ENCODE results near the gene GSC2.

The GSC2 gene

GRCh38 chr22:19148417-19149046 lies 1.6 kb downstream of the GSC2 start:
- H3K27me3 ChIP-seq (ENCODE audit: control insufficient read depth, insufficient read depth, low read length): peaks cover 83% of the 10 kb centered on the region
- peaks cover 3% of the 10 kb centered on the region for H3K4me1 ChIP-seq (ENCODE audit: control insufficient read depth, low read depth, low read length)
- no peaks in the 10 kb centered on the region for H3K36me3 ChIP-seq (ENCODE audit: control insufficient read depth, low read depth, low read length)
- no peak overlapping the region for H3K9ac ChIP-seq (ENCODE audit: low read length)
- no peaks in the 10 kb centered on the region for H3K9me3 ChIP-seq (ENCODE audit: control insufficient read depth, low read depth, low read length)
- H3K27ac ChIP-seq (ENCODE audit: low read length): no peak overlapping the region
- H3K4me3 ChIP-seq (ENCODE audit: low read length): peak overlapping the region; percentile 31

GRCh38 chr22:19147195-19147780 lies 2.8 kb downstream of the GSC2 start:
- H3K27me3 ChIP-seq (ENCODE audit: control insufficient read depth, insufficient read depth, low read length): peaks cover 70% of the 10 kb centered on the region
- H3K27ac ChIP-seq (ENCODE audit: low read length): no peak overlapping the region
- no peaks in the 10 kb centered on the region for H3K9me3 ChIP-seq (ENCODE audit: control insufficient read depth, low read depth, low read length)
- peaks cover 3% of the 10 kb centered on the region for H3K4me1 ChIP-seq (ENCODE audit: control insufficient read depth, low read depth, low read length)
- peaks cover 4% of the 10 kb centered on the region for H3K36me3 ChIP-seq (ENCODE audit: control insufficient read depth, low read depth, low read length)
- H3K9ac ChIP-seq (ENCODE audit: low read length): no peak overlapping the region
- no peak overlapping the region for H3K4me3 ChIP-seq (ENCODE audit: low read length)

- peaks cover 3% of the 10 kb centered on the region for H3K4me1 ChIP-seq (ENCODE audit: control insufficient read depth, low read depth, low read length)
- H3K4me3 ChIP-seq (ENCODE audit: low read length): no peak overlapping the region
- peaks cover 61% of the 10 kb centered on the region for H3K27me3 ChIP-seq (ENCODE audit: control insufficient read depth, insufficient read depth, low read length)
- no peak overlapping the region for H3K27ac ChIP-seq (ENCODE audit: low read length)
- H3K36me3 ChIP-seq (ENCODE audit: control insufficient read depth, low read depth, low read length): peaks cover 10% of the 10 kb centered on the region
- H3K9ac ChIP-seq (ENCODE audit: low read length): no peak overlapping the region
- H3K9me3 ChIP-seq (ENCODE audit: control insufficient read depth, low read depth, low read length): no peaks in the 10 kb centered on the region
Measured at GRCh38 chr22:19146215-19146968, 3.7 kb downstream of the GSC2 start.

- peaks cover 32% of the 10 kb centered on the region for H3K36me3 ChIP-seq (ENCODE audit: control insufficient read depth, low read depth, low read length)
- H3K27ac ChIP-seq (ENCODE audit: low read length): no peak overlapping the region
- peak overlapping the region; percentile 83 for H3K4me3 ChIP-seq (ENCODE audit: low read length)
- peaks cover under 1% of the 10 kb centered on the region for H3K4me1 ChIP-seq (ENCODE audit: control insufficient read depth, low read depth, low read length)
- H3K27me3 ChIP-seq (ENCODE audit: control insufficient read depth, insufficient read depth, low read length): peaks cover 40% of the 10 kb centered on the region
- H3K9ac ChIP-seq (ENCODE audit: low read length): peak overlapping the region; percentile 65
- H3K9me3 ChIP-seq (ENCODE audit: control insufficient read depth, low read depth, low read length): no peaks in the 10 kb centered on the region
Measured at GRCh38 chr22:19143967-19144400, 6.1 kb downstream of the GSC2 start.

- Histone ChIP-seq H3K9ac (ENCODE audit: low read length) (no peak overlapping the region), H3K4me1 (ENCODE audit: control insufficient read depth, low read depth, low read length) (no peaks in the 10 kb centered on the region), H3K9me3 (ENCODE audit: control insufficient read depth, low read depth, low read length) (no peaks in the 10 kb centered on the region), H3K27ac (ENCODE audit: low read length) (no peak overlapping the region), H3K36me3 (ENCODE audit: control insufficient read depth, low read depth, low read length) (peaks cover 40% of the 10 kb centered on the region), H3K4me3 (ENCODE audit: low read length) (no peak overlapping the region), H3K27me3 (ENCODE audit: control insufficient read depth, insufficient read depth, low read length) (peaks cover 32% of the 10 kb centered on the region)
Measured at GRCh38 chr22:19143212-19143611, 6.9 kb downstream of the GSC2 start.

- Histone ChIP-seq H3K4me3 (ENCODE audit: low read length) (no peak overlapping the region), H3K9me3 (ENCODE audit: control insufficient read depth, low read depth, low read length) (no peaks in the 10 kb centered on the region), H3K36me3 (ENCODE audit: control insufficient read depth, low read depth, low read length) (peaks cover 47% of the 10 kb centered on the region), H3K27me3 (ENCODE audit: control insufficient read depth, insufficient read depth, low read length) (peaks cover 24% of the 10 kb centered on the region), H3K4me1 (ENCODE audit: control insufficient read depth, low read depth, low read length) (no peaks in the 10 kb centered on the region), H3K9ac (ENCODE audit: low read length) (no peak overlapping the region), H3K27ac (ENCODE audit: low read length) (no peak overlapping the region)
Measured at GRCh38 chr22:19142394-19142793, 7.7 kb downstream of the GSC2 start.

GRCh38 chr22:19139974-19140373 lies 10.1 kb downstream of the GSC2 start:
- H3K9ac ChIP-seq (ENCODE audit: low read length): no peak overlapping the region
- H3K4me1 ChIP-seq (ENCODE audit: control insufficient read depth, low read depth, low read length): no peaks in the 10 kb centered on the region
- H3K36me3 ChIP-seq (ENCODE audit: control insufficient read depth, low read depth, low read length): peaks cover 64% of the 10 kb centered on the region
- H3K27me3 ChIP-seq (ENCODE audit: control insufficient read depth, insufficient read depth, low read length): peaks cover under 1% of the 10 kb centered on the region
- no peak overlapping the region for H3K27ac ChIP-seq (ENCODE audit: low read length)
- no peaks in the 10 kb centered on the region for H3K9me3 ChIP-seq (ENCODE audit: control insufficient read depth, low read depth, low read length)
- H3K4me3 ChIP-seq (ENCODE audit: low read length): no peak overlapping the region

- Histone ChIP-seq H3K9me3 (ENCODE audit: control insufficient read depth, low read depth, low read length) (no peaks in the 10 kb centered on the region), H3K4me3 (ENCODE audit: low read length) (no peak overlapping the region)
Measured at GRCh38 chr22:19139001-19139356, 11.1 kb downstream of the GSC2 start.

GRCh38 chr22:19138217-19139000 lies 11.7 kb downstream of the GSC2 start:
- no peaks in the 10 kb centered on the region for H3K27me3 ChIP-seq (ENCODE audit: control insufficient read depth, insufficient read depth, low read length)
- H3K9ac ChIP-seq (ENCODE audit: low read length): no peak overlapping the region
- no peak overlapping the region for H3K4me3 ChIP-seq (ENCODE audit: low read length)
- peaks cover 77% of the 10 kb centered on the region for H3K36me3 ChIP-seq (ENCODE audit: control insufficient read depth, low read depth, low read length)
- no peak overlapping the region for H3K27ac ChIP-seq (ENCODE audit: low read length)
- H3K4me1 ChIP-seq (ENCODE audit: control insufficient read depth, low read depth, low read length): no peaks in the 10 kb centered on the region
- H3K9me3 ChIP-seq (ENCODE audit: control insufficient read depth, low read depth, low read length): no peaks in the 10 kb centered on the region

More at GRCh38 chr22:19139001-19139356, 11.1 kb downstream of the GSC2 start:
- no peak overlapping the region for H3K27ac ChIP-seq (ENCODE audit: low read length)
- no peak overlapping the region for H3K9ac ChIP-seq (ENCODE audit: low read length)
- H3K4me1 ChIP-seq (ENCODE audit: control insufficient read depth, low read depth, low read length): no peaks in the 10 kb centered on the region
- no peaks in the 10 kb centered on the region for H3K27me3 ChIP-seq (ENCODE audit: control insufficient read depth, insufficient read depth, low read length)
- peaks cover 71% of the 10 kb centered on the region for H3K36me3 ChIP-seq (ENCODE audit: control insufficient read depth, low read depth, low read length)

GRCh38 chr22:19137384-19138216 lies 12.5 kb downstream of the GSC2 start:
- Histone ChIP-seq H3K4me1 (ENCODE audit: control insufficient read depth, low read depth, low read length) (no peaks in the 10 kb centered on the region), H3K4me3 (ENCODE audit: low read length) (no peak overlapping the region), H3K36me3 (ENCODE audit: control insufficient read depth, low read depth, low read length) (peaks cover 79% of the 10 kb centered on the region), H3K9ac (ENCODE audit: low read length) (no peak overlapping the region), H3K27me3 (ENCODE audit: control insufficient read depth, insufficient read depth, low read length) (no peaks in the 10 kb centered on the region), H3K9me3 (ENCODE audit: control insufficient read depth, low read depth, low read length) (no peaks in the 10 kb centered on the region), H3K27ac (ENCODE audit: low read length) (no peak overlapping the region)

GRCh38 chr22:19136915-19137314 lies 13.2 kb downstream of the GSC2 start:
- no peaks in the 10 kb centered on the region for H3K9me3 ChIP-seq (ENCODE audit: control insufficient read depth, low read depth, low read length)
- no peak overlapping the region for H3K9ac ChIP-seq (ENCODE audit: low read length)
- H3K27ac ChIP-seq (ENCODE audit: low read length): no peak overlapping the region
- peaks cover 73% of the 10 kb centered on the region for H3K36me3 ChIP-seq (ENCODE audit: control insufficient read depth, low read depth, low read length)
- no peaks in the 10 kb centered on the region for H3K27me3 ChIP-seq (ENCODE audit: control insufficient read depth, insufficient read depth, low read length)
- H3K4me3 ChIP-seq (ENCODE audit: low read length): no peak overlapping the region
- no peaks in the 10 kb centered on the region for H3K4me1 ChIP-seq (ENCODE audit: control insufficient read depth, low read depth, low read length)

All from iPS-18a (cell line).